H9 (cell line): ENCODE measurements around the gene ANK3. TPM values are rescaled to one million over a fixed set of nuclear protein-coding genes. Genes with fewer than 3 reads are reported as not detected.

Source experiments
- DNase-seq: peaks from one replicate; pipeline ENCODE4 v3.0.0-alpha.2; 2017
- H2AFZ ChIP-seq: one replicate; pipeline ENCODE4 v1.6.1; 2013; ENCODE audit warnings: mild to moderate bottlenecking, low read length, control low read depth, moderate library complexity
- H2AK5ac ChIP-seq: 2 replicates; pipeline ENCODE4 v1.6.1; 2013; ENCODE audit warnings: low read length, control low read depth, mixed read lengths; ENCODE audit not compliant: insufficient read length
- H2BK120ac ChIP-seq: one replicate; pipeline ENCODE4 v1.6.1; 2013; ENCODE audit warnings: low read depth, mild to moderate bottlenecking, low read length, control low read depth, inconsistent platforms; ENCODE audit not compliant: poor library complexity, severe bottlenecking
- H2BK12ac ChIP-seq: 2 replicates; pipeline ENCODE4 v1.6.1; 2013; ENCODE audit warnings: low read length, control low read depth, mixed read lengths, low read depth; ENCODE audit not compliant: insufficient read length
- H2BK15ac ChIP-seq: 2 replicates; pipeline ENCODE4 v1.6.1; 2013; ENCODE audit warnings: low read depth, low read length, control low read depth
- H2BK20ac ChIP-seq: one replicate; pipeline ENCODE4 v1.6.1; 2013; ENCODE audit warnings: low read depth, mild to moderate bottlenecking, low read length, control low read depth, inconsistent platforms; ENCODE audit not compliant: poor library complexity, severe bottlenecking
- H2BK5ac ChIP-seq: 2 replicates; pipeline ENCODE4 v1.6.1; 2013; ENCODE audit warnings: low read length, control low read depth, mixed read lengths; ENCODE audit not compliant: insufficient read length
- H3K14ac ChIP-seq: 2 replicates; pipeline ENCODE4 v1.6.1; 2013; ENCODE audit warnings: low read length, control low read depth; ENCODE audit not compliant: insufficient read depth
- H3K18ac ChIP-seq: 2 replicates; pipeline ENCODE4 v1.6.1; 2013; ENCODE audit warnings: low read depth, mild to moderate bottlenecking, mixed read lengths, low read length, control low read depth; ENCODE audit not compliant: insufficient read length
- H3K23ac ChIP-seq: 2 replicates; pipeline ENCODE4 v1.6.1; 2013; ENCODE audit warnings: low read length, control low read depth, mixed read lengths, low read depth; ENCODE audit not compliant: insufficient read length
- H3K23me2 ChIP-seq: 2 replicates; pipeline ENCODE4 v1.6.1; 2013; ENCODE audit warnings: low read depth, mild to moderate bottlenecking, mixed read lengths, low read length, control low read depth; ENCODE audit not compliant: insufficient read length, poor library complexity, severe bottlenecking
- H3K27ac ChIP-seq: 2 replicates; pipeline ENCODE4 v1.5.1; 2013; ENCODE audit warnings: low read length, control low read depth, mixed read lengths, low read depth; ENCODE audit not compliant: insufficient read length
- H3K27me3 ChIP-seq: 2 replicates; pipeline ENCODE4 v1.6.1; 2013; ENCODE audit warnings: low read length, control low read depth, inconsistent platforms; ENCODE audit not compliant: insufficient read depth
- H3K4ac ChIP-seq: 2 replicates; pipeline ENCODE4 v1.6.1; 2013; ENCODE audit warnings: low read depth, mild to moderate bottlenecking, control low read depth, inconsistent platforms, low read length, moderate library complexity
- H3K4me1 ChIP-seq: 2 replicates; pipeline ENCODE4 v1.6.1; 2013; ENCODE audit warnings: low read length, control low read depth, inconsistent platforms; ENCODE audit not compliant: insufficient read depth
- H3K4me2 ChIP-seq: 2 replicates; pipeline ENCODE4 v1.6.1; 2013; ENCODE audit warnings: low read length, control low read depth, mixed read lengths; ENCODE audit not compliant: insufficient read length, insufficient read depth
- H3K56ac ChIP-seq: 2 replicates; pipeline ENCODE4 v1.6.1; 2013; ENCODE audit warnings: low read depth, mild to moderate bottlenecking, mixed read lengths, low read length, control low read depth; ENCODE audit not compliant: insufficient read length
- H3K79me1 ChIP-seq: 2 replicates; pipeline ENCODE4 v1.6.1; 2013; ENCODE audit warnings: low read depth, mild to moderate bottlenecking, moderate library complexity, low read length, control low read depth, inconsistent platforms; ENCODE audit not compliant: insufficient read depth, poor library complexity, severe bottlenecking
- H3K79me2 ChIP-seq: 2 replicates; pipeline ENCODE4 v1.6.1; 2013; ENCODE audit warnings: low read length, control low read depth, inconsistent platforms; ENCODE audit not compliant: insufficient read depth
- H3K9ac ChIP-seq: 2 replicates; pipeline ENCODE4 v1.6.1; 2013; ENCODE audit warnings: low read length, control low read depth, mixed read lengths; ENCODE audit not compliant: insufficient read length; ENCODE audit errors: extremely low read depth
- H3K9me3 ChIP-seq: one replicate; pipeline ENCODE4 v1.6.1; 2013; ENCODE audit warnings: low read depth, low read length, inconsistent platforms; ENCODE audit not compliant: control insufficient read depth
- H3T11ph ChIP-seq: one replicate; pipeline ENCODE4 v1.6.1; 2013; ENCODE audit warnings: mild to moderate bottlenecking, low read length, control low read depth, inconsistent platforms
- H4K20me1 ChIP-seq: one replicate; pipeline ENCODE4 v1.6.1; 2013; ENCODE audit not compliant: control insufficient read depth, insufficient read length, insufficient read depth
- H4K5ac ChIP-seq: 2 replicates; pipeline ENCODE4 v1.6.1; 2013; ENCODE audit warnings: low read depth, mild to moderate bottlenecking, mixed read lengths, low read length, control low read depth; ENCODE audit not compliant: insufficient read length
- H4K8ac ChIP-seq: replicated peaks from 2 replicates; pipeline ENCODE4 v1.6.1; 2013; ENCODE audit warnings: low read length, control low read depth, mixed read lengths, low read depth; ENCODE audit not compliant: insufficient read length
- H4K91ac ChIP-seq: 2 replicates; pipeline ENCODE4 v1.6.1; 2013; ENCODE audit warnings: low read depth, mild to moderate bottlenecking, moderate library complexity, mixed read lengths, low read length, control low read depth; ENCODE audit not compliant: insufficient read length
- H3K27ac Mint-ChIP-seq, 3 experiments: 2 replicates in 2 of 3; 3 replicates in 1 of 3; pipeline ENCODE4 v1.8.0; 2020 to 2021; ENCODE audit warnings: mixed read lengths in 3 of 3, mild to moderate bottlenecking in 1 of 3, moderate library complexity in 1 of 3
- H3K27me3 Mint-ChIP-seq: 2 replicates; pipeline ENCODE4 v1.8.0; 2021; ENCODE audit warnings: low read depth, mild to moderate bottlenecking, moderate library complexity, mixed read lengths
- H3K36me3 Mint-ChIP-seq, 3 experiments: 2 replicates in 2 of 3; 3 replicates in 1 of 3; pipeline ENCODE4 v1.8.0; 2020 to 2021; ENCODE audit warnings: low read depth in 3 of 3, mixed read lengths in 3 of 3; ENCODE audit not compliant: insufficient read depth in 1 of 3
- H3K4me1 Mint-ChIP-seq, 2 experiments: 2 replicates each; pipeline ENCODE4 v1.8.0; 2020; ENCODE audit warnings: mixed read lengths in 2 of 2
- H3K4me3 Mint-ChIP-seq, 2 experiments: 2 replicates in 1 of 2; 3 replicates in 1 of 2; pipeline ENCODE4 v1.8.0; 2020 to 2021; ENCODE audit warnings: mild to moderate bottlenecking in 2 of 2, mixed read lengths in 2 of 2, moderate library complexity in 1 of 2
- H3K9me3 Mint-ChIP-seq, 2 experiments: 2 replicates in 1 of 2; 3 replicates in 1 of 2; pipeline ENCODE4 v1.8.0; 2020; ENCODE audit warnings: mild to moderate bottlenecking in 2 of 2, mixed read lengths in 2 of 2, moderate library complexity in 1 of 2
- CTCF ChIP-seq: fragments of 200-600 bp; sonication (generic); conservative IDR thresholded peaks from 3 replicates; pipeline ENCODE4 v1.8.0; 2021; ENCODE audit warnings: antibody characterized with exemption, mild to moderate bottlenecking
- WGBS: extraction: QIAGEN DNeasy Blood & Tissue Kit; methylation state at CpG from one replicate; pipeline ENCODE4 v1.1.7; 2013; ENCODE audit warnings: missing lambda C conversion rate, low lambda C conversion rate, mixed read lengths; ENCODE audit not compliant: insufficient read length; ENCODE audit errors: extremely low coverage; 5-methylcytosine and 5-hydroxymethylcytosine counted together
- total RNA-seq: library from RNA; stranded (reverse); gene quantifications from 2 replicates; pipeline ENCODE4 v1.2.1, GENCODE V29; 2021

ANK3 gene
- total RNA-seq, 1 experiment from 2014 or later = 59.6 TPM

- H3K27ac Mint-ChIP-seq = no peak overlapping the region
These were observed 74.4 kb downstream of the ANK3 start for GRCh38 chr10:60315311-60315710.

More at GRCh38 chr10:60315311-60315710, 74.4 kb downstream of the ANK3 start:
- Mint-ChIP-seq H3K27me3 (no peaks in the 10 kb centered on the region), H3K36me3 (no peaks in the 10 kb centered on the region), H3K4me1 (peaks cover 0 to 9% of the 10 kb centered on the region in 2 experiments; a peak in 2 of 4 replicates), H3K4me3 (no peak overlapping the region), H3K9me3 (no peaks in the 10 kb centered on the region)
- Histone ChIP-seq H3K79me1 (no peaks in the 10 kb centered on the region), H3K4me1 (no peaks in the 10 kb centered on the region), H3K79me2 (no peaks in the 10 kb centered on the region), H3K27me3 (no peaks in the 10 kb centered on the region), H3K27ac (no peak overlapping the region), H4K20me1 (no peaks in the 10 kb centered on the region), H3K9me3 (no peaks in the 10 kb centered on the region), H3K14ac (no peak overlapping the region), H4K8ac (no peak overlapping the region), H3K56ac (no peak overlapping the region), H2BK120ac (no peak overlapping the region), H3K18ac (no peak overlapping the region), H3K23ac (no peak overlapping the region), H3K9ac (no peak overlapping the region), H3K23me2 (no peaks in the 10 kb centered on the region), H3K4me2 (no peak overlapping the region), H2BK12ac (no peak overlapping the region), H3K4ac (no peak overlapping the region), H3T11ph (no peak overlapping the region), H2AK5ac (no peak overlapping the region), H2AFZ (no peak overlapping the region), H2BK20ac (no peak overlapping the region), H4K91ac (no peak overlapping the region), H4K5ac (no peak overlapping the region), H2BK5ac (no peak overlapping the region), H2BK15ac (no peak overlapping the region)
- WGBS = no CpG with 5 or more reads among the region's 2 CpGs
- TF ChIP-seq CTCF = no peak
- no peak for DNase-seq
